HG03469 (cell line): Measurements from ENCODE around the gene ELL3.
A peak's percentile ranks its signal among the peaks of the same experiment; 100 is the strongest.
"Not testable (repeated sequence)": the region's sequence is repeated elsewhere in the genome, so short reads cannot be mapped to it uniquely, and the experiment has no call there.

Experiments
- ATAC-seq: cut with Tn5 transposase; IDR thresholded peaks from one replicate; pipeline ENCODE4 v1.9.1; 2021; ENCODE audit warnings: mild to moderate bottlenecking, moderate library complexity, moderate number of reproducible peaks; ENCODE audit not compliant: unreplicated experiment

Gene ELL3

GRCh38 chr15:43792761-43793476 is 16.2 kb upstream of the ELL3 start:
- no peak for ATAC-seq

- peak; percentile 69 for ATAC-seq
These were observed 15.4 kb upstream of the ELL3 start, which contains the start of gene SERF2 for GRCh38 chr15:43791993-43792760. Gene SERF2 (plus strand): TSS chr15:43792320. CDS start chr15:43792377, 57 bp downstream.

DNA sequence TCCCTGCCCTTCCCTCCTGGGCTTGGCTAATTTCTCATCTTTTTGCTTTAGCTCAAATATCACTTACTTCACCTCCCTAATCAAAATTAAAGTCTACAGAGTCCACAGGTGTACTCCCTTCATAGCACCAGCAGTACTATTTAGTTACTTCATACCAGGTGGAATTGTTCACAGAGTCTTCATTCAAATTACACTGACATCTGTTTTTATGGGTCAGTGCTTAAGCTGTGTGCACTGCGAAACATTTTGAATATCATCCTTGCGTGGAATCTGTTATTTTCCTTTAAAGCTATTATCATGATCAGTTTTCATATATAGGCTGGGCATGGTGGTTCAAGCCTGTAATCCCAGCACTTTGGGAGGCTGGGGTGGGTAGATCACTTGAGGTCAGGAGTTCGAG is 12.6 kb upstream of the ELL3 start:
- no peak for ATAC-seq

GRCh38 chr15:43779016-43779415 is 2.2 kb upstream of the ELL3 start:
- ATAC-seq, result no peak

- no peak for ATAC-seq
These were observed 625 bp upstream of the ELL3 start for GRCh38 chr15:43777267-43777914.

DNA sequence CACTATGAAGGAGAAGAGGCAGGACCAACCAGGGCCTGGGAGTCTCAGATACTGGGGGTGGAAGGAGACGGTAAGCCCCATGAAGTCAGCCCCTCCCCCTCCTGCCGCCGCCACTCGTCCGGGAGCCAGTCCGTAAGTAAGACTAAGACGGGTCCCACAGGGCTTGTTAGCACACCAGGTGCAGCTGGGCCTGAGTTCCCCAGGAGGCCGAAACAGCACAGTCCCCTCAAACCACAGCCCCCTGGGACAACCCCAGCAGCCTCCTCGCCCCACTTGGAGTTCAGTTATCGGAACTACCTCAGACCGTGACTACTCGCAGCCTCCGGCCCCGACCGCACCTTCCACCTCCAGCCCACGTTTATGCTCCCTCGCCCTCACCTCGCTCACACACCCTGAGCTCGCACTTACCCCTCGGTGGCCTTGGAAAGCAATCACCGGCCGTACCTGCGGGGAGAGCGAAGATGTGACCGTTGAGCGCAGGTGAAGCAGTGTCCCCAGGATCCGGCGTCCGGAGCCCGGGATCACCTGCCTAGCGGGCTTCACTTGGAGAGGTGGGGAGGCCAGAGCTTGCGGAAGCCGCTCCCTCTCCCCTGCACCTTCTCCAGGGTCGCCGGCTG is 557 bp downstream of the ELL3 start:
- ATAC-seq, result no peak

DNA sequence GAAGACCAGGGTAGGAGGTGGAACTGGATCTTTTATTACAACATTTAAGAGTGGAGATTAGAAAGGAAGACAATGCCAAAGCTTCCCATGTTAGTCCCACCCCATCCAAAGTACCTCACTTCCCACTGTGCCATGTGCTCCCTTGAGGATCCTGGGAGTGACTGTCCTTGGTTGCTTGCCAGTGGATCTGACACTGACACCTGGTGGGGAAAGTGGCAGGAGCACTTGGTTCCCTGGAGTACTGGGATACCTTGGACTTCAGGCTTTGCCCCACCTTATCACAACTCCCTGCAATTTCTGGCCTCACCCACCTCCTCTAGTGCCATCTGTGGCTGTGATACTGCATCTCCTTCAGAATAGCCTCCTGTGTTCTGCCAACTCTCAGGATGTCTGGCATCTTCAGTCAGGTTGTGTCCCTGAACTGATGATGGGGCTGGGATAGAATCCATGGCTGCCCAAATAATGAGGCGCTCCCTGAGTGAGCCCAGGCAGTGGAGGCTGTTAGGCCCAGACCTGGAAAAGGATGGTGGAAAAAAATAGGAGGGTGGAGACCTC is 1.3 kb downstream of the ELL3 start:
- ATAC-seq, result no peak

DNA sequence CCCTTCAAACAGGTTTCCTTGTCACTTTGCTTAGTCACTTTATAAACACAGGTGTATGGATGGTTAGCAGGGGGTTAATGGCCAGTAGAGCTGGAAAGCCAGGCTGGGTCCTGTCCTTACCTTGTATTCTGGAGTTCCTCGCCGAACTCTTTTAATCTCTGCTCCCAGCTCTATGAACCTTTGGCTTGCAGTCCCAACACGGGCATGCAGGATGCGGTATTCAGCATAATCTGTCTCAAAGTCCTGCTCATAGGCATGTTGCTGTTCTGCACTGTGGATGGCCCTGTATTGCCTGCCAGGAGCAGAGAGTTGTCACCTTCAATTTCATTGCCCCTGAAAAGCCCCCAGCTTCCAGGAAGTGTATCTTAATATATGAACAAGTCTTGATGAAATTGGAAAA is 2.7 kb downstream of the ELL3 start:
- no peak for ATAC-seq

DNA sequence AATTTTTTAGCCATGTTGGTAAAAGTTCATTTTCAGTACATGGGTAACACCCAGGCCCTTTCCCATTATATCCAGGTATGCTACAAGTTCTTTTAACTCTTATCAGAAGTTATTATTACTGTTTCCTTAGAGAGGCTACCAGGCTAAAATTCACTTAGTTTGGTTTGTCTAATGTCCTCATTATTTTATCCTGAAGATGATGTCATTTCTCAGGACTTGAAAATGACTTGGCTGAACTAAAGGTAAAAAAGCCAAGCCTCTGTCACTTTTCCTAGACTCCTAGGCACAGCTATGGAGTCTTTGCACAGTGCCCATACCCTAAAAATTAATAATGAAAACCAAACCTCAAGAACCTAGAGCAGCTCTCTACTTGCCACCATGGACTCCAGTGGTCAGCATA is 4.1 kb downstream of the ELL3 start:
- no peak for ATAC-seq

DNA sequence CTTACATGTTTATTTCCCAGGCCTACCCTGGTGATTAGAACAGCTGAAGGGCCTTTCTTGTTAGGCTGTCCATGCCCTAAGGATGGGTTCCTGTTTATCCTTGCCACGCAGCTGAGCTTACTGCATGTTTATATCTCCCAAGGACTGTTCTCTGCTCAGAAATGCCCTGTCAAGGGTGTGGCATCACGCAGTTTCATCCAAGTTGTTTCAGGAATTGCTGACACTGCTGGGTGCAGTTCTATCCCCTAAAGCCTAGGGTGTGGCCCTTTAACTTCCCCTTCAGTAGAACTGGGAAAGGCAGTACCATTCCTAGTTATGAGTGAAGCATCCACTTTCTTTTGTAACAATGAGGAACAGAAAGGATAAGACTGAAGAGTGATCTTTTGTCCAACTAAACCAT is 5.0 kb downstream of the ELL3 start:
- no peak for ATAC-seq

DNA sequence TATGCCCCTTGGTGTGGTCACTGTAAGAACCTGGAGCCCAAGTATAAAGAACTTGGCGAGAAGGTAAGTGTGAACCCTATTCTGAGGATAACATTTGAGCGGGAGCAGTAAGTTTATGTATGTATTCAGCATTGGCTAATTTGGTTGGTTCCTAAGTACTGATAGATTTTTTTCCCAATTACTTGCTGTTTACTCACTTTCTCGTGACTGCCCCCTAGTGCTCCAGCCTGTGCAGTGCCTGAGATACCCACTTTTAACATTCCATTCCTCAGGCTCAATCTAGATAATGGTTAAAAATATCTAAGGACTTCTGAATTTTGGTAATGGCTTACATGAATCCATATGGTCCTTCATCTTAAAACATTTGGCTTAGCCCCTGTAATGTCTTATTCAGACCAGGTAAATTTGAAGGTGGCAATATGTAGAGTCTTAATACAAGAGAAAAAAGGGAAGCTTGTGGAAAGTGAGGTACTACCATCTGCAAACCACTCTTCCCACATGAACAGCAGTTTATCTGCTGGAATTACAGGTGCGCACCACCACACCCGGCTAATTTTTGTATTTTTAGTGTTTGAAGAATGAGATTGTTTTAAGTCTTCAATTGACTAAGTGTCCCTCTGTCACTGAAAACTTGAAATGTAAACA is 7.1 kb downstream of the ELL3 start:
- ATAC-seq, result no peak

- ATAC-seq, result no peak
These were observed 12.8 kb downstream of the ELL3 start for GRCh38 chr15:43763819-43764446.

DNA sequence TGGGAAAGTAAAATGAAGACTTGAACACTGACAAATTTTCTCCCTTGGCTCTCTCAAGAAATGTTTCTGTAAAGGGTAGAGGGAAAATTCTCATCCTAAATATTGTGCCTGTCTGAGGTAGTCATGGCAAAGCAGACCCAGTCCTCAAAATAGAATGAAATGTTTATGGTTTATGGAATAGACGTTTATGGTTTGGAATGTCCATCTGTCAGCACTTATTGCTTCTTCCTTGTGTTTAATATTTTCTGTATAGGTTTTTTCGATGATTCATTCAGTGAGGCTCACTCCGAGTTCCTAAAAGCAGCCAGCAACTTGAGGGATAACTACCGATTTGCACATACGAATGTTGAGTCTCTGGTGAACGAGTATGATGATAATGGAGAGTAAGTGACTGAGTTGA is 13.9 kb downstream of the ELL3 start:
- ATAC-seq, result no peak

- no peak for ATAC-seq
These were observed 24.9 kb downstream of the ELL3 start for GRCh38 chr15:43751885-43752284.

- ATAC-seq, result peak; percentile 41
These were observed 26.9 kb downstream of the ELL3 start for GRCh38 chr15:43749690-43750345.

DNA sequence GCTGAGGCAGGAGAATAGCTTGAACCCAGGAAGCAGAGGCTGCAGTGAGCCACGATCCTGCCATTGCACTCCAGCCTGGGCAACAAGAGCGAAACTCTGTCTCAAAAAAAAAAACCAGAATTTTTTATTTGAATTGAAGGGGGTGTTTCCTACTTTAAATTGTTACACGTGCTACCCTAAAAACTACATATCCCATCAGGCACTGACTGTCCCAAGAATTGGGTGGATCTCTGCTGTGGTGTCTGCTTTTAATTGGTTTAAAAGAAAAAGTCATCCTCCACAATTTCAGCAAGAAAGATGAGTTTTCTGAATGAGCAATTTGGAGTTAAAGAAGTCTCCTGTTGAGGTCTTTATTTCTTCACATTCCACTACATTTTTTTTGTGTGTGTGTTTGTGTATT is 28.4 kb downstream of the ELL3 start:
- no peak for ATAC-seq

DNA sequence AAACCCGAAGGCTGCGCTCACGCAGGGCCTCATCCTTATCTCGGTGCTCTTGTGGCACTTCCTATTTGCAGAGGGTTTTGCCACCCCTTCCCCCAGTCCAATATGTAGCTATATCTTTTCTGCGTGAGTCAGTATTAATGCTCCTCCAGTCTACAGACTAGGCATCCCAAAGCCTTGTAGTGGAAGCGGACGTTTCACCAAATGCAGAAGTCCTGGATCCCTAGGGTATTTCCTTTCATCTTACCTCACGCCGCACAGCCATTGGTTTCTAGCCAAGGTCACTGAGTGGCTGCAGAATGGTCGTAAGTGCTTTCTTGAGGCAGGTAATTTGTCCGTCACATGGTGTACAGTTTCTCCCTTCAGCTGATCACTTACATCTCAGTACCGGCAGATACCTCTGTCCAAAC is 29.9 kb downstream of the ELL3 start:
- ATAC-seq, result not testable (repeated sequence)

DNA sequence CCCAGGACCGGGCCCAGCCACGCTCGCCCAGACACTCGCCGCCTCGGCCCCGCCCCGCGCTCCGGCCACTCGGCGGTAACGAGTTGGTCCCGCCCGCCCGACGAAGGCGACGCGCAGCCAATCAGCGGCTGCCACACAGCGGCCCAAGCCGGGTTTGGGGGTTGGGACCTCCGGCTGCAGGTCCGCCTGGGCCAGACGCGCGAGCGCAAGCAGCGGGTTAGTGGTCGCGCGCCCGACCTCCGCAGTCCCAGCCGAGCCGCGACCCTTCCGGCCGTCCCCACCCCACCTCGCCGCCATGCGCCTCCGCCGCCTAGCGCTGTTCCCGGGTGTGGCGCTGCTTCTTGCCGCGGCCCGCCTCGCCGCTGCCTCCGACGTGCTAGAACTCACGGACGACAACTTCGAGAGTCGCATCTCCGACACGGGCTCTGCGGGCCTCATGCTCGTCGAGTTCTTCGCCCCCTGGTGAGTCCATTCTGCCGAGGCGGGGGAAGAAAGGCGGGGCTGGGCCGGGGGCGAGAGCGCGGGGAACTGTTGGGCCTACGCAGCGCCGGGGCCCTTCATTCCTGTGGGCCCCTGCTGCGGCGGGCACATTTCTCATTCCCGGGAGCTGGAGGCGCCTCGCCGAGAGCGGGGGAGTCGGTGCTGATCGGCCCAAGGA is 30.4 kb downstream of the ELL3 start, which contains the start of gene PDIA3:
Gene PDIA3 (plus strand): TSS at position 194 of the 658 bp plus-strand sequence. CDS start 102 bp downstream, at position 296.
- peak; percentile 40 for ATAC-seq

GRCh38 chr15:43735416-43735815 is 41.4 kb downstream of the ELL3 start:
- ATAC-seq, result no peak
